ENCODE measurements around the gene CSTPP1.

CSTPP1 gene

GRCh38 chr11:47172740-47173336 lies 236.3 kb downstream of the CSTPP1 start:
- peaks cover 71% of the 10 kb centered on the region for H3K79me2 ChIP-seq (ENCODE audit: control insufficient read depth, low read length)
- no peak overlapping the region for H3K4me3 ChIP-seq (ENCODE audit: low read length)
- peaks cover 79% of the 10 kb centered on the region for H3K36me3 ChIP-seq (ENCODE audit: control insufficient read depth, low read length)
- H3K4me2 ChIP-seq (ENCODE audit: low read length), result no peak overlapping the region
- H3K9me2 ChIP-seq (replicated peaks; ENCODE audit: control insufficient read depth, low read length), result no peaks in the 10 kb centered on the region
- H3K9me3 ChIP-seq (ENCODE audit: control insufficient read depth, insufficient read depth, low read length), result no peaks in the 10 kb centered on the region
- TF ChIP-seq CTCF (IDR thresholded peaks at IDR 0.05; ENCODE audit: low read depth, low read length, poor library complexity, severe bottlenecking), result no peak
- TF ChIP-seq EZH2phosphoT487 (IDR thresholded peaks at IDR 0.05; ENCODE audit: borderline replicate concordance, low read length), result no peak
- no peaks in the 10 kb centered on the region; the same call in 1 of the 2 replicates for H3F3A ChIP-seq (ENCODE audit: control insufficient read depth, insufficient read depth)
- peaks cover 4% of the 10 kb centered on the region; the same call in 1 of the 2 replicates for H4K20me1 ChIP-seq (ENCODE audit: control insufficient read depth, insufficient read depth, low read depth, low read length)
- H3K27me3 ChIP-seq (ENCODE audit: control insufficient read depth, low read length), result no peaks in the 10 kb centered on the region
- H3K27ac ChIP-seq (ENCODE audit: low read depth, low read length), result no peak overlapping the region
- peaks cover 17% of the 10 kb centered on the region for H3K4me1 ChIP-seq (ENCODE audit: control insufficient read depth, low read length)

- no peak for TF ChIP-seq CTCF (IDR thresholded peaks at IDR 0.05; ENCODE audit: low read depth, low read length, poor library complexity, severe bottlenecking)
- Histone ChIP-seq H3F3A (ENCODE audit: control insufficient read depth, insufficient read depth) (no peaks in the 10 kb centered on the region; the same call in 1 of the 2 replicates), H3K4me1 (ENCODE audit: control insufficient read depth, low read length) (peaks cover 20% of the 10 kb centered on the region), H3K9me3 (ENCODE audit: control insufficient read depth, insufficient read depth, low read length) (no peaks in the 10 kb centered on the region), H3K9me2 (replicated peaks; ENCODE audit: control insufficient read depth, low read length) (no peaks in the 10 kb centered on the region), H3K4me2 (ENCODE audit: low read length) (peak overlapping the region; percentile 95), H3K36me3 (ENCODE audit: control insufficient read depth, low read length) (peaks cover 55% of the 10 kb centered on the region), H3K27me3 (ENCODE audit: control insufficient read depth, low read length) (no peaks in the 10 kb centered on the region), H3K79me2 (ENCODE audit: control insufficient read depth, low read length) (peaks cover 58% of the 10 kb centered on the region), H4K20me1 (ENCODE audit: control insufficient read depth, insufficient read depth, low read depth, low read length) (peaks cover 4% of the 10 kb centered on the region; the same call in 1 of the 2 replicates), H3K27ac (ENCODE audit: low read depth, low read length) (peak overlapping the region; percentile 68), H3K4me3 (ENCODE audit: low read length) (peak overlapping the region; percentile 81)
Observed at GRCh38 chr11:47175746-47176327, 239.3 kb downstream of the CSTPP1 start.

- TF ChIP-seq EZH2phosphoT487 (IDR thresholded peaks at IDR 0.05; ENCODE audit: borderline replicate concordance, low read length) (no peak), CTCF (IDR thresholded peaks at IDR 0.05; ENCODE audit: low read depth, low read length, poor library complexity, severe bottlenecking) (no peak)
- H3K36me3 ChIP-seq (ENCODE audit: control insufficient read depth, low read length), result peaks cover 48% of the 10 kb centered on the region
Observed at GRCh38 chr11:47176328-47177228, 240.0 kb downstream of the CSTPP1 start, which contains the start of gene ARFGAP2. Gene ARFGAP2, minus strand, starts transcription at chr11:47176879. Its CDS starts 26 bp downstream, at chr11:47176853.

More at GRCh38 chr11:47176328-47177228, 240.0 kb downstream of the CSTPP1 start, which contains the start of gene ARFGAP2:
- Histone ChIP-seq H3K4me1 (ENCODE audit: control insufficient read depth, low read length) (peaks cover 20% of the 10 kb centered on the region), H3K27ac (ENCODE audit: low read depth, low read length) (peak within 1 kb of the TSS; percentile 68), H3K9me3 (ENCODE audit: control insufficient read depth, insufficient read depth, low read length) (no peaks in the 10 kb centered on the region), H4K20me1 (ENCODE audit: control insufficient read depth, insufficient read depth, low read depth, low read length) (peaks cover 4% of the 10 kb centered on the region; the same call in 1 of the 2 replicates), H3F3A (ENCODE audit: control insufficient read depth, insufficient read depth) (no peaks in the 10 kb centered on the region), H3K4me2 (ENCODE audit: low read length) (peak within 1 kb of the TSS; percentile 95), H3K27me3 (ENCODE audit: control insufficient read depth, low read length) (no peaks in the 10 kb centered on the region), H3K4me3 (ENCODE audit: low read length) (peak within 1 kb of the TSS; percentile 81), H3K9me2 (replicated peaks; ENCODE audit: control insufficient read depth, low read length) (no peaks in the 10 kb centered on the region), H3K79me2 (ENCODE audit: control insufficient read depth, low read length) (peaks cover 50% of the 10 kb centered on the region)

Measured in DOHH2 (cell line).